HepG2 (cell line): ENCODE results near the gene LDLRAP1. TPM values are rescaled to one million over a fixed set of nuclear protein-coding genes. Genes with fewer than 3 reads are reported as not detected.

Experiments
- CSRNP1 ChIP-seq: sonication (generic); formaldehyde crosslinking; IDR thresholded peaks from 2 replicates; pipeline ENCODE4 v1.8.1; 2023; ENCODE audit warnings: mild to moderate bottlenecking, missing genetic modification reagents
- RFX3 ChIP-seq: IDR thresholded peaks from 2 replicates; pipeline ENCODE4 v1.6.1; 2016; ENCODE audit warnings: missing biosample characterization, missing genetic modification reagents
- SNAI1 ChIP-seq: sonication (generic); formaldehyde crosslinking; IDR thresholded peaks from 2 replicates; pipeline ENCODE4 v1.5.0; 2020; ENCODE audit warnings: mild to moderate bottlenecking, missing genetic modification reagents, borderline replicate concordance
- STAG1 ChIP-seq: sonication (generic); formaldehyde crosslinking; IDR thresholded peaks from 2 replicates; pipeline ENCODE4 v1.4.0; 2020; ENCODE audit warnings: missing genetic modification reagents
- ZFP37 ChIP-seq: sonication (generic); formaldehyde crosslinking; IDR thresholded peaks from 2 replicates; pipeline ENCODE4 v1.4.0; 2020; ENCODE audit warnings: missing genetic modification reagents, borderline replicate concordance
- ZKSCAN8 ChIP-seq: IDR thresholded peaks from 2 replicates; pipeline ENCODE4 v1.6.1; 2016; ENCODE audit warnings: borderline replicate concordance, missing genetic modification reagents, missing compliant biosample characterization
- ZNF121 ChIP-seq: sonication (generic); formaldehyde crosslinking; IDR thresholded peaks from 2 replicates; pipeline ENCODE4 v1.5.0; 2020; ENCODE audit warnings: mild to moderate bottlenecking, missing genetic modification reagents
- ZNF3 ChIP-seq: IDR thresholded peaks from 2 replicates; pipeline ENCODE4 v1.7.0; 2017; ENCODE audit warnings: inconsistent platforms
- ZNF567 ChIP-seq: sonication (generic); formaldehyde crosslinking; IDR thresholded peaks from 2 replicates; pipeline ENCODE4 v1.8.1; 2023; ENCODE audit warnings: mild to moderate bottlenecking, missing genetic modification reagents, borderline replicate concordance
- polyA plus RNA-seq, 8 experiments: library from polyadenylated mRNA; depleted of rRNA in 3 of 8; stranded (reverse) in 7 of 8; unstranded in 1 of 8; fragments of >200 nt; fragmentation: Illumina TruSeq in 4 of 8; extraction: Trizol in 4 of 8; gene quantifications; 2 replicates each; pipeline versions ENCODE4 v1.2.1 to v1.2.3, GENCODE V29; 2011 to 2016; ENCODE audit warnings: low read depth in 4 of 8, missing spikeins in 1 of 8, mixed read lengths in 1 of 8; ENCODE audit not compliant: insufficient read depth in 1 of 8
- total RNA-seq, 5 experiments: library from RNA; depleted of rRNA; stranded (reverse); fragments of >200 nt; fragmentation: Illumina TruSeq; extraction: Trizol; gene quantifications; 2 replicates each; pipeline ENCODE4 v1.2.3, GENCODE V29; 2016; ENCODE audit warnings: low read depth in 1 of 5
- TF ChIP-seq, protein P1 (sequence below): sonication (generic); formaldehyde crosslinking; conservative IDR thresholded peaks from 2 replicates; pipeline ENCODE4 v1.8.0; 2022; ENCODE audit warnings: mild to moderate bottlenecking, moderate library complexity, missing genetic modification reagents
- TF ChIP-seq, protein P2 (sequence below): IDR thresholded peaks from 2 replicates; pipeline ENCODE4 v1.6.1; 2016; ENCODE audit warnings: missing compliant biosample characterization, missing genetic modification reagents, borderline replicate concordance
- TF ChIP-seq, protein P3 (sequence below): sonication (generic); formaldehyde crosslinking; IDR thresholded peaks from 2 replicates; pipeline ENCODE4 v1.4.0; 2020; ENCODE audit warnings: mild to moderate bottlenecking, missing genetic modification reagents, borderline replicate concordance
- TF ChIP-seq, protein P4 (sequence below): sonication (generic); formaldehyde crosslinking; IDR thresholded peaks from 2 replicates; pipeline ENCODE4 v1.4.0; 2020; ENCODE audit warnings: missing genetic modification reagents
- TF ChIP-seq, protein P5 (sequence below): sonication (generic); formaldehyde crosslinking; IDR thresholded peaks from 2 replicates; pipeline ENCODE4 v1.4.0; 2020; ENCODE audit warnings: missing genetic modification reagents

LDLRAP1 gene
- total and polyA plus RNA-seq, 2 of the 13 experiments (the other 11 are each of a cell fraction or from before 2014, with no cell fraction given): 7.2 to 12.1 TPM

DNA sequence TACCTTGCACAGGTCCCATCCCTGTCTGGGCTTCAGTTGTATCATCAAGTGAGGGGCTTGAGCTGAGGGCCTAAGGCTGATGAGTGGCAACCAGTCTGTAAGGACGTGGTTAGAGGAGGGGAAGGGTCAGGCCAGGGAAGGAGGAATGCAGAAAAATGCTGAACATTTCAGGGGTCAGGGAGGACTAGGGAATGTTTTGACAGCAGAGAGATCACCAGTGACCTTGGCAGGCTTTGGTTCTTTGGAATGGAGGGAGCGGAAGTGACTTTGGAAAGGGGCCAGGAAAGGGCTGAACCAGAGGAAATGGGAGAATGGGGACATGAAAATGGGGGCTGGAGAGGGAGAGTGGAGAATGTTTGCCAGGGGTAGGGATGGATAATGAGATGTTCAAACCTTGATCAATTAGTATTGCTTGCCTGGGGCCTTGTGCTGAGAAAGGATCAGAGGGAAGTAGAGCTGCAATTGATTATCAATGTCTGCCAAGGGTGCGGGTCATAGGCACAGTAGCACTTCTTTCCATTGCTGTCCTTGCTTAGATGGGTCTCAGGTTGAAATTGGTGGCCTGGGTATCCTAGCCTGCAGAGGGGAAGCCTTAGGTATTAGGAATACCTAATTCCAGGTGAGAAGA, 7.4 kb downstream of the LDLRAP1 start (continued):
- TF ChIP-seq, protein P1, sequence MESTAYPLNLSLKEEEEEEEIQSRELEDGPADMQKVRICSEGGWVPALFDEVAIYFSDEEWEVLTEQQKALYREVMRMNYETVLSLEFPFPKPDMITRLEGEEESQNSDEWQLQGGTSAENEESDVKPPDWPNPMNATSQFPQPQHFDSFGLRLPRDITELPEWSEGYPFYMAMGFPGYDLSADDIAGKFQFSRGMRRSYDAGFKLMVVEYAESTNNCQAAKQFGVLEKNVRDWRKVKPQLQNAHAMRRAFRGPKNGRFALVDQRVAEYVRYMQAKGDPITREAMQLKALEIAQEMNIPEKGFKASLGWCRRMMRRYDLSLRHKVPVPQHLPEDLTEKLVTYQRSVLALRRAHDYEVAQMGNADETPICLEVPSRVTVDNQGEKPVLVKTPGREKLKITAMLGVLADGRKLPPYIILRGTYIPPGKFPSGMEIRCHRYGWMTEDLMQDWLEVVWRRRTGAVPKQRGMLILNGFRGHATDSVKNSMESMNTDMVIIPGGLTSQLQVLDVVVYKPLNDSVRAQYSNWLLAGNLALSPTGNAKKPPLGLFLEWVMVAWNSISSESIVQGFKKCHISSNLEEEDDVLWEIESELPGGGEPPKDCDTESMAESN (CRISPR knock-in tag): no peak
- no peak for TF ChIP-seq ZNF567 (CRISPR knock-in tag)
- TF ChIP-seq ZFP37 (CRISPR knock-in tag): no peak
- TF ChIP-seq, protein P2, sequence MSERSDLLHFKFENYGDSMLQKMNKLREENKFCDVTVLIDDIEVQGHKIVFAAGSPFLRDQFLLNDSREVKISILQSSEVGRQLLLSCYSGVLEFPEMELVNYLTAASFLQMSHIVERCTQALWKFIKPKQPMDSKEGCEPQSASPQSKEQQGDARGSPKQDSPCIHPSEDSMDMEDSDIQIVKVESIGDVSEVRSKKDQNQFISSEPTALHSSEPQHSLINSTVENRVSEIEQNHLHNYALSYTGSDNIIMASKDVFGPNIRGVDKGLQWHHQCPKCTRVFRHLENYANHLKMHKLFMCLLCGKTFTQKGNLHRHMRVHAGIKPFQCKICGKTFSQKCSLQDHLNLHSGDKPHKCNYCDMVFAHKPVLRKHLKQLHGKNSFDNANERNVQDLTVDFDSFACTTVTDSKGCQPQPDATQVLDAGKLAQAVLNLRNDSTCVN (CRISPR knock-in tag): no peak
- TF ChIP-seq, protein P3, sequence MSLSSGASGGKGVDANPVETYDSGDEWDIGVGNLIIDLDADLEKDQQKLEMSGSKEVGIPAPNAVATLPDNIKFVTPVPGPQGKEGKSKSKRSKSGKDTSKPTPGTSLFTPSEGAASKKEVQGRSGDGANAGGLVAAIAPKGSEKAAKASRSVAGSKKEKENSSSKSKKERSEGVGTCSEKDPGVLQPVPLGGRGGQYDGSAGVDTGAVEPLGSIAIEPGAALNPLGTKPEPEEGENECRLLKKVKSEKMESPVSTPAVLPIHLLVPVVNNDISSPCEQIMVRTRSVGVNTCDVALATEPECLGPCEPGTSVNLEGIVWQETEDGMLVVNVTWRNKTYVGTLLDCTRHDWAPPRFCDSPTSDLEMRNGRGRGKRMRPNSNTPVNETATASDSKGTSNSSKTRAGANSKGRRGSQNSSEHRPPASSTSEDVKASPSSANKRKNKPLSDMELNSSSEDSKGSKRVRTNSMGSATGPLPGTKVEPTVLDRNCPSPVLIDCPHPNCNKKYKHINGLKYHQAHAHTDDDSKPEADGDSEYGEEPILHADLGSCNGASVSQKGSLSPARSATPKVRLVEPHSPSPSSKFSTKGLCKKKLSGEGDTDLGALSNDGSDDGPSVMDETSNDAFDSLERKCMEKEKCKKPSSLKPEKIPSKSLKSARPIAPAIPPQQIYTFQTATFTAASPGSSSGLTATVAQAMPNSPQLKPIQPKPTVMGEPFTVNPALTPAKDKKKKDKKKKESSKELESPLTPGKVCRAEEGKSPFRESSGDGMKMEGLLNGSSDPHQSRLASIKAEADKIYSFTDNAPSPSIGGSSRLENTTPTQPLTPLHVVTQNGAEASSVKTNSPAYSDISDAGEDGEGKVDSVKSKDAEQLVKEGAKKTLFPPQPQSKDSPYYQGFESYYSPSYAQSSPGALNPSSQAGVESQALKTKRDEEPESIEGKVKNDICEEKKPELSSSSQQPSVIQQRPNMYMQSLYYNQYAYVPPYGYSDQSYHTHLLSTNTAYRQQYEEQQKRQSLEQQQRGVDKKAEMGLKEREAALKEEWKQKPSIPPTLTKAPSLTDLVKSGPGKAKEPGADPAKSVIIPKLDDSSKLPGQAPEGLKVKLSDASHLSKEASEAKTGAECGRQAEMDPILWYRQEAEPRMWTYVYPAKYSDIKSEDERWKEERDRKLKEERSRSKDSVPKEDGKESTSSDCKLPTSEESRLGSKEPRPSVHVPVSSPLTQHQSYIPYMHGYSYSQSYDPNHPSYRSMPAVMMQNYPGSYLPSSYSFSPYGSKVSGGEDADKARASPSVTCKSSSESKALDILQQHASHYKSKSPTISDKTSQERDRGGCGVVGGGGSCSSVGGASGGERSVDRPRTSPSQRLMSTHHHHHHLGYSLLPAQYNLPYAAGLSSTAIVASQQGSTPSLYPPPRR (CRISPR knock-in tag): no peak
- TF ChIP-seq CSRNP1: no peak
- no peak for TF ChIP-seq STAG1 (CRISPR knock-in tag)
- 0 out of 2 replicates have a peak, but pooled peaks have one; percentile 24 for TF ChIP-seq ZKSCAN8
- TF ChIP-seq, protein P4, sequence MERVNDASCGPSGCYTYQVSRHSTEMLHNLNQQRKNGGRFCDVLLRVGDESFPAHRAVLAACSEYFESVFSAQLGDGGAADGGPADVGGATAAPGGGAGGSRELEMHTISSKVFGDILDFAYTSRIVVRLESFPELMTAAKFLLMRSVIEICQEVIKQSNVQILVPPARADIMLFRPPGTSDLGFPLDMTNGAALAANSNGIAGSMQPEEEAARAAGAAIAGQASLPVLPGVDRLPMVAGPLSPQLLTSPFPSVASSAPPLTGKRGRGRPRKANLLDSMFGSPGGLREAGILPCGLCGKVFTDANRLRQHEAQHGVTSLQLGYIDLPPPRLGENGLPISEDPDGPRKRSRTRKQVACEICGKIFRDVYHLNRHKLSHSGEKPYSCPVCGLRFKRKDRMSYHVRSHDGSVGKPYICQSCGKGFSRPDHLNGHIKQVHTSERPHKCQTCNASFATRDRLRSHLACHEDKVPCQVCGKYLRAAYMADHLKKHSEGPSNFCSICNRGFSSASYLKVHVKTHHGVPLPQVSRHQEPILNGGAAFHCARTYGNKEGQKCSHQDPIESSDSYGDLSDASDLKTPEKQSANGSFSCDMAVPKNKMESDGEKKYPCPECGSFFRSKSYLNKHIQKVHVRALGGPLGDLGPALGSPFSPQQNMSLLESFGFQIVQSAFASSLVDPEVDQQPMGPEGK (CRISPR knock-in tag): peak; percentile 27; the same call in 1 of the 2 replicates
- no peak for TF ChIP-seq ZNF121 (CRISPR knock-in tag)
- TF ChIP-seq, protein P5, sequence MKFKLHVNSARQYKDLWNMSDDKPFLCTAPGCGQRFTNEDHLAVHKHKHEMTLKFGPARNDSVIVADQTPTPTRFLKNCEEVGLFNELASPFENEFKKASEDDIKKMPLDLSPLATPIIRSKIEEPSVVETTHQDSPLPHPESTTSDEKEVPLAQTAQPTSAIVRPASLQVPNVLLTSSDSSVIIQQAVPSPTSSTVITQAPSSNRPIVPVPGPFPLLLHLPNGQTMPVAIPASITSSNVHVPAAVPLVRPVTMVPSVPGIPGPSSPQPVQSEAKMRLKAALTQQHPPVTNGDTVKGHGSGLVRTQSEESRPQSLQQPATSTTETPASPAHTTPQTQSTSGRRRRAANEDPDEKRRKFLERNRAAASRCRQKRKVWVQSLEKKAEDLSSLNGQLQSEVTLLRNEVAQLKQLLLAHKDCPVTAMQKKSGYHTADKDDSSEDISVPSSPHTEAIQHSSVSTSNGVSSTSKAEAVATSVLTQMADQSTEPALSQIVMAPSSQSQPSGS (CRISPR knock-in tag): no peak
- TF ChIP-seq SNAI1 (CRISPR knock-in tag): no peak
- TF ChIP-seq ZNF3 (CRISPR knock-in tag): no peak
- TF ChIP-seq RFX3 (CRISPR knock-in tag): no peak
